D721Med (cell line): ENCODE measurements around the gene DACH1.

Experiments
- DNase-seq: peaks from one replicate; pipeline ENCODE4 v3.0.0; 2011; ENCODE audit warnings: low spot score; ENCODE audit not compliant: insufficient read length
- FAIRE-seq: peaks from 2 replicates; lab custom pipeline; 2011; peaks lifted over from hg19 to GRCh38; lab: Jason Lieb, UNC
- CTCF ChIP-seq: IDR thresholded peaks from 2 replicates; pipeline ENCODE4 v1.5.1; 2012; ENCODE audit warnings: mild to moderate bottlenecking, control low read depth; ENCODE audit not compliant: insufficient read depth; ENCODE audit errors: missing control alignments

DACH1 gene

GRCh38 chr13:71882120-71882519, 15.1 kb upstream of the DACH1 start:
- DNase-seq (no peak), FAIRE-seq (no peak)
- no peak for TF ChIP-seq CTCF

- no peak for TF ChIP-seq CTCF
- no peak for DNase-seq
- peak; percentile 44 for FAIRE-seq
Measured at GRCh38 chr13:71880753-71881541, 13.9 kb upstream of the DACH1 start.

GRCh38 chr13:71879808-71880344, 12.9 kb upstream of the DACH1 start:
- DNase-seq, result no peak
- FAIRE-seq, result no peak
- TF ChIP-seq CTCF, result no peak

- peak; percentile 80 for TF ChIP-seq CTCF
- DNase-seq (no peak), FAIRE-seq (no peak)
Measured at GRCh38 chr13:71879129-71879535, 12.1 kb upstream of the DACH1 start.

GRCh38 chr13:71877256-71877653, 10.3 kb upstream of the DACH1 start:
- DNase-seq, result no peak
- no peak for FAIRE-seq
- TF ChIP-seq CTCF, result no peak

- TF ChIP-seq CTCF, result no peak
- no peak for DNase-seq
- peak; percentile 44 for FAIRE-seq
Measured at GRCh38 chr13:71876648-71877255, 9.7 kb upstream of the DACH1 start.

GRCh38 chr13:71875823-71876222, 8.8 kb upstream of the DACH1 start:
- no peak for TF ChIP-seq CTCF
- no peak for FAIRE-seq
- no peak for DNase-seq
